ENCODE measurements around the gene TSG101.

Gene TSG101, protein sequence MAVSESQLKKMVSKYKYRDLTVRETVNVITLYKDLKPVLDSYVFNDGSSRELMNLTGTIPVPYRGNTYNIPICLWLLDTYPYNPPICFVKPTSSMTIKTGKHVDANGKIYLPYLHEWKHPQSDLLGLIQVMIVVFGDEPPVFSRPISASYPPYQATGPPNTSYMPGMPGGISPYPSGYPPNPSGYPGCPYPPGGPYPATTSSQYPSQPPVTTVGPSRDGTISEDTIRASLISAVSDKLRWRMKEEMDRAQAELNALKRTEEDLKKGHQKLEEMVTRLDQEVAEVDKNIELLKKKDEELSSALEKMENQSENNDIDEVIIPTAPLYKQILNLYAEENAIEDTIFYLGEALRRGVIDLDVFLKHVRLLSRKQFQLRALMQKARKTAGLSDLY

DNA sequence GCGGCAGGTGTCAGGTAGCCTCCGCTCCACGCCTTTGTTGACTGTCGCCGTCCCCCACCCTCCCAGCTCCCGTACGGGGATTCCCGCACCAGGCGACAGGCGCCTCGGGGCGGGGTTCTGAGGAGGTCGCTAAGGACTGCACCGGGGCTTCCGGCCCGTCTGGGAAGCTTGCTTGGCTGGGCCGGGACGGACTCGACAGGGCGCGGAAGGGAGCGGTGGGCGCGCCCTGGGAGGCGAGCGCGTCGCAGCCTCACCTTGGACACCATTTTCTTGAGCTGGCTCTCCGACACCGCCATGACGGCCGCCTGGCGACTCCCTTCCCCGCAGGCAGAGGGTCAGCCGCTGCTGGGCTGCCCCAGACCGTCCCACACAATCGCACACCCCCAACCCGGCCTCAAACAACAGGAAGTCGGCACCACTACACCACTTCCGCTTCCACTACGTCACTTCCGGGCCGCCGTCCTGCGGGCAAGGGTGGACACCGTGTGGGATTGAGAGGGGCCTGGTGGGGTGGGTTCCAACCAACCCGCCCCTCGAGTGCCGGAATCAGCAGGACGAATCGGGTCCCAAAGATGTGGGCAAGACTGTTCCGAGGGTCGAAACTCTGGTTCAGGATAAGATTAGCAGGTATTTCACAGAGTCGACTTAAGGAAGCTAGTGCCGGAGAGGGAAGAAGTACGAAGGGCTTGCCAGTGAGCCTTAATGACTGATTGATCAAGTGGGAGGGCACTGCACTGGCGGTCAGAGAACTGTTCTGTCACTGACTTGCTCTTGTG lies at the start of gene TSG101:
TSG101 (minus strand) TSS at position 422 of the 776 bp plus-strand sequence; CDS start at position 296, 126 bp downstream.
- intact Hi-C loops (cut with DNase I; ENCODE audit: low total_unique reads), result loop anchor here (2.0 to 10.0 kb wide), 3 partner anchors 108 to 204 kb away; partner anchors contain the start of genes GTF2H1, HPS5, LDHA and SPTY2D1
- H3K36me3 ChIP-seq, result peaks cover 0 to 8% (median 0%) of the 10 kb centered on the region in 3 donors
- H3K9me3 ChIP-seq, result no peaks in the 10 kb centered on the region
- no peaks in the 10 kb centered on the region for H3K27me3 ChIP-seq
- H3K27ac ChIP-seq, result peak within 1 kb of the TSS; percentile 92 to 93
- peak; percentile 94 to 95 for DNase-seq
- H3K4me1 ChIP-seq, result peaks cover 0 to 37% (median 11%) of the 10 kb centered on the region in 4 donors
- peak within 1 kb of the TSS; percentile 84 to 95 for H3K4me3 ChIP-seq
- TF ChIP-seq, protein P1, sequence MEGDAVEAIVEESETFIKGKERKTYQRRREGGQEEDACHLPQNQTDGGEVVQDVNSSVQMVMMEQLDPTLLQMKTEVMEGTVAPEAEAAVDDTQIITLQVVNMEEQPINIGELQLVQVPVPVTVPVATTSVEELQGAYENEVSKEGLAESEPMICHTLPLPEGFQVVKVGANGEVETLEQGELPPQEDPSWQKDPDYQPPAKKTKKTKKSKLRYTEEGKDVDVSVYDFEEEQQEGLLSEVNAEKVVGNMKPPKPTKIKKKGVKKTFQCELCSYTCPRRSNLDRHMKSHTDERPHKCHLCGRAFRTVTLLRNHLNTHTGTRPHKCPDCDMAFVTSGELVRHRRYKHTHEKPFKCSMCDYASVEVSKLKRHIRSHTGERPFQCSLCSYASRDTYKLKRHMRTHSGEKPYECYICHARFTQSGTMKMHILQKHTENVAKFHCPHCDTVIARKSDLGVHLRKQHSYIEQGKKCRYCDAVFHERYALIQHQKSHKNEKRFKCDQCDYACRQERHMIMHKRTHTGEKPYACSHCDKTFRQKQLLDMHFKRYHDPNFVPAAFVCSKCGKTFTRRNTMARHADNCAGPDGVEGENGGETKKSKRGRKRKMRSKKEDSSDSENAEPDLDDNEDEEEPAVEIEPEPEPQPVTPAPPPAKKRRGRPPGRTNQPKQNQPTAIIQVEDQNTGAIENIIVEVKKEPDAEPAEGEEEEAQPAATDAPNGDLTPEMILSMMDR (IDR thresholded peaks at IDR 0.05), result no peak

DNA sequence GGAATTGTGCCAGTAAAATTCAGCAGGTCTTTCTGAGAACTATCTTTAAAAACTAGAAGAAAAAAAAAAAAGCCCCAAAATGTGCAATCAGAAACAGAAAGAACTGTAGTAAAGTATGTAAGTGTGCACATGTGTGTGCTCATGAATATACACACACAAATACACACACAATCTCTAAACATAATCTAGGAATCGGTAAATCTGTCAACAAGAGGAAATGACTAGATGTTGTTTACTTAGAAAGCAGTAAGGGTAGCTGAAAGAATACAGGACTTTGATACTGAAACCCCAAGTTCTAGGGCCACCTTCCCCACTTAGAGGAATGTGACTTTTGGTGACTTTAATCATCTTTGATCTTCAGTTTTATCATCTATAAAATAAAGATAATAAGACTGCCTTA lies 48.6 kb upstream of the TSG101 start:
- TF ChIP-seq, protein P1 (IDR thresholded peaks at IDR 0.05), result no peak
- H3K27ac ChIP-seq, result no peak overlapping the region
- DNase-seq, result no peak

DNA sequence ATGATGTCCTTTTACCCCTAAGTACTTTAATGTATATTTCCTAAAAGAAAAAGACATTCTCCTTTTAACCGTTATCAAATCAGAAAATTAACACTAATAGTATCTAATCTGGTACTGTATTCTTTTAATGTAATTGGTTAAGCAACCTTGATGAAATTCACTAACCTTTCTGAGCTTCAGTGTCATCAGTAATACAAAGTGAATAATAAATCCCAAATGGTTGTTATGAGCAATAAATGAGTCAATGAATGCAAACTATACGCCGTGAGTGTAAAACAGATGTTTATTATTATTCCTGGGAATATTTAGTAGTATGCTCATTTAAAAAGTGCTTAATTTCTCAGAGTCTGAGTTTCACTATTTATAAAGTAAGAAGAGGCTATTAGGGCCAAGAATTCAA lies 40.3 kb upstream of the TSG101 start:
- peaks cover 54 to 75% (median 60%) of the 10 kb centered on the region in 3 donors for H3K36me3 ChIP-seq
- no peaks in the 10 kb centered on the region for H3K9me3 ChIP-seq
- TF ChIP-seq, protein P1 (IDR thresholded peaks at IDR 0.05), result no peak
- no peaks in the 10 kb centered on the region for H3K4me1 ChIP-seq
- H3K27ac ChIP-seq, result no peak overlapping the region
- H3K27me3 ChIP-seq, result no peaks in the 10 kb centered on the region
- H3K4me3 ChIP-seq, result no peak overlapping the region
- intact Hi-C loops (cut with DNase I; ENCODE audit: low total_unique reads), result loop anchor here (10.0 kb wide), 1 partner anchor 72 kb away; no protein-coding TSS in a partner anchor
- no peak for DNase-seq

More for the DNA sequence above, 48.6 kb upstream of the TSG101 start:
- Histone ChIP-seq H3K9me3 (no peaks in the 10 kb centered on the region), H3K27me3 (no peaks in the 10 kb centered on the region), H3K36me3 (peaks cover 29 to 85% (median 63%) of the 10 kb centered on the region in 3 donors), H3K4me1 (no peaks in the 10 kb centered on the region), H3K4me3 (no peak overlapping the region)
- intact Hi-C loops (cut with DNase I; ENCODE audit: low total_unique reads), result no loop called here

DNA sequence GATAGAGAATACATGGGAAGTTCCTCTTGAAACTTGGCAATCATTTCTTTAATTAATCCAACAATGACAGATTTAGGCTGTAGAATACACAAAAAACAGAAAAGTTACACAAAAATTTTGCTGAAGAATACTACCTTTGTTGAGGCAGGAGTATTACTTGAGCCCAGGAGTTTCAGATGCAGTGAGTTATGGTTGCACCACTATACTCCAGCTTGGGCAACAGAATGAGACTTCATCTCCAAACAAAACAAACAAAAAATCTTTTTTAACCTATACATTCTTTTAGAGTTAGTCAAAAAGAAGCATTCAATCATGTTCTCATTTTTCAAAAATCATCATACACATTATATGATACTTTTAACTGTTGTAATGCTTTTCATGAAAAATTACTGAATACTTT lies 39.7 kb upstream of the TSG101 start:
- H3K27me3 ChIP-seq, result no peaks in the 10 kb centered on the region
- H3K36me3 ChIP-seq, result peaks cover 60 to 75% (median 61%) of the 10 kb centered on the region in 3 donors
- intact Hi-C loops (cut with DNase I; ENCODE audit: low total_unique reads), result loop anchor here (10.0 kb wide), 1 partner anchor 72 kb away; no protein-coding TSS in a partner anchor
- H3K9me3 ChIP-seq, result no peaks in the 10 kb centered on the region
- no peak for DNase-seq
- no peak overlapping the region for H3K27ac ChIP-seq
- H3K4me1 ChIP-seq, result no peaks in the 10 kb centered on the region
- TF ChIP-seq, protein P1 (IDR thresholded peaks at IDR 0.05), result no peak
- H3K4me3 ChIP-seq, result no peak overlapping the region

DNA sequence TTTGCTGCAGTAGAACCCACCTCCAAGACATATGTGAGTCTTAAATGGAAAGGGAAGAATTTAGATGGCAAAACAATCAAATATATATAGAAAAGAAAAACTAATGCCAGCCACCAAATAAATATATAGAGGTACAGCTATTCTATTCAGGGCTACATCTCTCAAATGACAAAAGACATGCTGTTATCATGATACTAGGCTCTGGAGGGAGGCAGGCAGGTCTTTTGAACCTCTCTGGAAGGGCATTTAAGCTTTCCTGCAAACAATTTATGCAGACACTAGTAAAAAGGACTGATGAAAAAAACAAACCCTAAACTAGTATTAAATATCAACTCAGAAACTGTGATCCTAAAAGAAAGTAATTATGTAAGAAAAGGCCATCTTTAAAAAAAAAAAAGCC lies 37.4 kb upstream of the TSG101 start:
- H3K4me1 ChIP-seq, result no peaks in the 10 kb centered on the region
- TF ChIP-seq, protein P1 (IDR thresholded peaks at IDR 0.05), result no peak
- intact Hi-C loops (cut with DNase I; ENCODE audit: low total_unique reads), result loop anchor here (10.0 kb wide), 1 partner anchor 69 kb away; no protein-coding TSS in a partner anchor
- no peak overlapping the region for H3K27ac ChIP-seq
- no peak for DNase-seq
- no peaks in the 10 kb centered on the region for H3K27me3 ChIP-seq
- H3K36me3 ChIP-seq, result peaks cover 51 to 78% (median 59%) of the 10 kb centered on the region in 3 donors
- no peak overlapping the region for H3K4me3 ChIP-seq
- H3K9me3 ChIP-seq, result no peaks in the 10 kb centered on the region

Measured in tibial artery (tissue), 4 donors.